Fibroblast of gingiva (primary cell): ENCODE results near the gene CDH4.
A peak's percentile ranks its signal among the peaks of the same experiment; 100 is the strongest.
"Not testable (repeated sequence)": the region's sequence is repeated elsewhere in the genome, so short reads cannot be mapped to it uniquely, and the experiment has no call there.

Experiments
- DNase-seq: peaks from one replicate; pipeline ENCODE4 v3.0.0-alpha.2; 2011; ENCODE audit warnings: low read depth

Gene CDH4

DNA sequence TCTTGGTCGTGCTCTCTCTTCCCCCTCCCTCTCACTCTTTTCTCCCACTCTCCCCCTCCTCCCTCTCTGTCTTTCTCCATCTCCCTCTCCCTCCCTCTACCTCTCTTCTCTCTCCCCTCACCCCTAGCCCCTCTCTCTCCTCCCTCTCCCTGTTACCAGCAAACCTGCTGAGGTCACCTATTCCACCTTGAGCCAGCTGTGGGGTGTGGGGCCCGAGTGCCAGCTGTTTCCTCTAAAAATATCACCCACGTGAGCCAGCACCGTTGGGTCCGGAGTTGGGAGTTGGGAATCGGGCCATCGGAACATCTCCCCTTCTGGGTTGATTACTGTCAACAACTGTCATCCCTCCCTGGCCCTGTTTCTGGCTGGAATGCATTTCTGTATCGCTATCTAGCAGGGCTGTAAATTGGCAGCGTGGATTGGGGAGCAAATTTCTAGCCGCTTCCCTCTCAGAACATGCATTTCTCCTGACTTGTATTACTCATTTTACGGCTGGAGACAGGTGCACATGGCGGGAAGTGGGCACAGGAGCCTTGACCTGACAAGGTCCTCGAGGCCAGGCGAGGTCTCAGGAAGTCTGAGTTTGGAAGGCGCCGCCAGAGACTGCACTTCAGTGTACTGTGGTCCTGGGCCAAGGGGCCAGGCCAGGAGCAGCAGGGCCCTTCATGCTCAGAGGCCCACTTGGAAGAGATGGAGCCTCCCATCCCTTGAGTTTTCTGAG, 165.3 kb downstream of the CDH4 start:
- no peak for DNase-seq

DNA sequence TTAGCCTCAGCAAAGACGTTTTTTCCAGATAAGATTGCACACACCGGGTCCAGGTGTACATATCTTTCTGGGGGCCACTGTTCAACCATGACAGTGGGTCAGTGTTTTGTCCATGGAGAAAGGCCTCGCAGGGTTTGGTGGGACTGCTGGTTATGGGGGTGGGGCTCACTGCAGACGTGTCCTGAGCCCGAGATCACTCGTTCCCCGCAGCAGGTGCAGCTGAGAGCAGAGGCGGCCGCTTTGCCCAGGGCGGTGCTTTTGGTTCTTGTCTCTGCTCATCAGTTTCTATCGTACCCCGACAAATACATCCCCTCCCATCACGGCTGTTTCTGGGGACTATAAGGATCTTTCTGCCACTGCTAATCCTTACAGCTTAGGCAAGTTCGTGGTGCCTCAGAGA, 166.9 kb downstream of the CDH4 start:
- DNase-seq = no peak

DNA sequence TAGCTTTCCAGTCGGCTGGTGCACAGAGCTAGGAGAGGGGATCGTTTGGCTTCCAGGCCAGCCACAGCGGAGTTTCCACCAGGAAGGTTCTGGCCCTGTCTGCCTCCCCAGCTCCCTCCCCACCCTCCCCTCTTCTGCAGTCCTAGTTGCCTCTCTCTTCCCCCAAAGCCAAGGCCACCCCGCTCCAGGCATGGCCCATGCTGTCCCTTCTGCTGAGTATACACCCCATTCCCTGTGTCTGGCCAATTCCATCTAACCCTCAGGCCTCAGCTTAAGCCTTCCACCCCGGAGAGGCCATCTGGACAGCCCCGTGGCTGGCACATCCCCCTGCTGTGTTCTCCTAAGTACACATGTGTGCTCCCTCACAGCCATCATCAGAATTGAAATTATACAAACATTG, 167.4 kb downstream of the CDH4 start:
- no peak for DNase-seq

GRCh38 chr20:61420056-61420455, 168.0 kb downstream of the CDH4 start:
- no peak for DNase-seq

DNA sequence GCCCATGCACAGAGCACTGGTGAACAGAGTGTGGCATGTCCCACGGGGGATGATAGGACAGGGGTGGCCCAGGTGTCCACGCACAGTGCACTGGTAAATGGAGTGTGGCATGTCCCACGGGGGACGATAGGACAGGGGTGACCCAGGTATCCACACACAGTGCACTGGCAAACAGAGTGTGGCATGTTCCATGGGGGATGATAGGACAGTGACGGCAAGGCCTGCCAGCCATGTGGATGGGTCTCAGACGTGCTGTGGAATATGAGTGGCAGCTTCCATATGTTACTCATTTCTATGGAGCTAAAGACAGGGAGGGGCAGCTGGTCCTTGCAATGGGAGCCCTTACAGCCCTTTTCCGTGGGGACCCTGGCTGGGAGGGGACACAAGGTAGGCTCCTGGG, 168.7 kb downstream of the CDH4 start:
- no peak for DNase-seq

GRCh38 chr20:61422636-61423425, 170.8 kb downstream of the CDH4 start:
- DNase-seq = no peak

DNA sequence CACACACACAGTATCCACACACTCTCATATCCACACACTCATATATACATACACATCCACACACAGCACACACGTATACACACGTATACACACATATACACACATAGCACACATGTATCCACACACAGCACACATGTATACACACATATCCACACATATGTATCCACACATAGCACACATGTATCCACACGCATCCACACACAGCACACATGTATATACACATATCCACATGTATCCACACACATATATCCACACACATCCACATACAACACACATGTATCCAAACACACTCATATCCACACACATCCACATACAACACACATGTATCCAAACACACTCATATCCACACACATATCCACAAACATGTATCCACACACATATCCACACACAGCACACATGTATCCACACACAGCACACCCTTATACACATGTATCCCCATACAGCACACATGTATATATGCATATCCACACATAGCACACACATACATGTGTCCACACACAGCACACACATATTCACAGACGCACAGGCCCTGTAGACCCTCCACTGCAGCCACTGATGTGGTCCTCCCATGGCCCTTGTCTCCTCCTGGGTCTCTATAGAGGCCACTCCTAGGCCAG, 172.1 kb downstream of the CDH4 start:
- DNase-seq = no peak

- no peak for DNase-seq
Measured at GRCh38 chr20:61424628-61425420, 172.8 kb downstream of the CDH4 start.

DNA sequence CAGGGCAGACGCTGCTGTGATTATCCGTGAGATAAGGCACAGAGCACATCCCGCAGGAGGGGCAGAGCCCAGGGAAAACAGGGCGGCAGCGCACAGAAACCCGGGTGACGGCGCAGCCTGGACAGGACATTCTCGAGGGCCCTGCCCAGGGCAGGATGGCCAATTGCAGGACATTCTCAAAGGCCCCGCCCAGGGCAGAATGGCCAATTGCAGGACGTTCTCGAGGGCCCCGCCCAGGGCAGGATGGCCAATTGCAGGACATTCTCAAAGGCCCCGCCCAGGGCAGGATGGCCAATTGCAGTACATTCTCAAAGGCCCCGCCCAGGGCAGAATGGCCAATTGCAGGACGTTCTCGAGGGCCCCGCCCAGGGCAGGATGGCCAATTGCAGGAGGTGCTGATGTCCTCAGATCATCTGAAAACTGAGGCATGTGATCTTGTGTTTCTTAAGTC, 173.5 kb downstream of the CDH4 start:
- DNase-seq = not testable (repeated sequence)

DNA sequence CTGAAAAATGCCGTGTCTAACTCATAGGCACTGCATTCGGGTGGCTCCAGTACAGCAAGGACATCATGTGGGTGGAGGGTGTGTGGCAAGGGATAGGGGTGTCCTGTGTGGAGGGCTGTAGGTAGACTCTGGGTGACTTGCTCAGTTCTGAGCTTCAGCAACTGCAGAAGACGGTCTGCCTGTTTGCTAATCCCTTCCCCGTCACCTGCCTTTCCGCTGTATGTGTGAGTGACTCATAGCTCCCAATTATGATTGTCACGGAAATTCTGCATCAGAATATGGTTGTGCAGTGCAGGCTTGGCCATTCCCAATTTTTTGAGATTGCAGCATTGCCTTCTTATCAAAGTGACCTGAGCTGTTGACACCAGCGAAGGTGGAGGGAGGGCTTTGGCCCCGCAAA, 174.3 kb downstream of the CDH4 start:
- no peak for DNase-seq

- DNase-seq = no peak
Measured at GRCh38 chr20:61429458-61430227, 177.6 kb downstream of the CDH4 start.

- DNase-seq = no peak
Measured at GRCh38 chr20:61430228-61430624, 178.2 kb downstream of the CDH4 start.

DNA sequence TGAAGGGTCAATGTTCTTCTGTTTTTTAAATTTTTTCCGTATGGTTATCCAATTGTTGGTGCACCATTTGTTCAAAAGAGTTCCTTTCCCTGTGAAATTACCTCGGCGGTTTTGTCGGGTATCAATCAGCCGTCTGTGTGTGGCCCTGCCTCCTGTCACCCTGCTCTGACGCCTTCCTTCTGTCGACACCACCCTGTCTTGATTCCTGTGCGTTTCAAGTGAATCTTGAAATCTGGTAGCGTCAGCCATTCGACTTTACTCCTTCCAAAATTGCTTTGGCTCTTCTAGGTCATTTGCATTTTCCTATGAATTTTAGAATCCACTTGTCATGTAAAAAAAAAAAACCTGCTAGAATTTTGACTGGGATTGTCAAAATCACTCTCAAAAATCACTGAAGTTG, 181.1 kb downstream of the CDH4 start:
- DNase-seq = no peak

- DNase-seq = no peak
Measured at GRCh38 chr20:61433816-61434215, 181.8 kb downstream of the CDH4 start.

GRCh38 chr20:61434341-61434781, 182.3 kb downstream of the CDH4 start:
- DNase-seq = no peak

- DNase-seq = no peak
Measured at GRCh38 chr20:61435184-61435822, 183.2 kb downstream of the CDH4 start.

DNA sequence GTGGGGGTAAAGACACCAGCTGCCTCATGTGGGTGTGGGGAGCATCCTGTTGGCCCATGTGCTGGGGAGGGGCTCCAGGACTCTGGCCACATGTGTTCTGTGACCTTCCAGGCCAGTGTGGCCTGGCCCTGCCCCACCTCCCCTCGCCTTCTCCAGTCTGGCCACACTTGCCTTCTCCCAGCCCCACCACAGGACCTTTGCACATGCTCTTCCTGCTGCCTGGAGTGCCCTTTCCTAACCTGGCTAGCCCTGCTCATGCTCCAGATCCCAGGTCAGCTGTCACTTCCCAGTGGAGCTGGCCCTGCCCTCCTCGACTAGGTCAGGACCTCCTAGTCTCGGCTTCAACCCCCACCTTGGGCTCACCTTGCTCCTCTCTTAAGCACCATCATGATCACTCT, 183.8 kb downstream of the CDH4 start:
- DNase-seq = no peak

GRCh38 chr20:61436283-61436666, 184.2 kb downstream of the CDH4 start:
- DNase-seq = peak; percentile 40

- peak; percentile 31 for DNase-seq
Measured at GRCh38 chr20:61436667-61437279, 184.7 kb downstream of the CDH4 start.
